GM12872 (cell line): Measurements from ENCODE around the gene MCM3AP.

Experiments used
- TF ChIP-seq, protein P1 (sequence below): IDR thresholded peaks from 3 replicates; pipeline ENCODE4 v1.5.1; 2011; ENCODE audit warnings: low read depth, mild to moderate bottlenecking, low read length, moderate library complexity; ENCODE audit not compliant: insufficient read depth

MCM3AP gene

DNA sequence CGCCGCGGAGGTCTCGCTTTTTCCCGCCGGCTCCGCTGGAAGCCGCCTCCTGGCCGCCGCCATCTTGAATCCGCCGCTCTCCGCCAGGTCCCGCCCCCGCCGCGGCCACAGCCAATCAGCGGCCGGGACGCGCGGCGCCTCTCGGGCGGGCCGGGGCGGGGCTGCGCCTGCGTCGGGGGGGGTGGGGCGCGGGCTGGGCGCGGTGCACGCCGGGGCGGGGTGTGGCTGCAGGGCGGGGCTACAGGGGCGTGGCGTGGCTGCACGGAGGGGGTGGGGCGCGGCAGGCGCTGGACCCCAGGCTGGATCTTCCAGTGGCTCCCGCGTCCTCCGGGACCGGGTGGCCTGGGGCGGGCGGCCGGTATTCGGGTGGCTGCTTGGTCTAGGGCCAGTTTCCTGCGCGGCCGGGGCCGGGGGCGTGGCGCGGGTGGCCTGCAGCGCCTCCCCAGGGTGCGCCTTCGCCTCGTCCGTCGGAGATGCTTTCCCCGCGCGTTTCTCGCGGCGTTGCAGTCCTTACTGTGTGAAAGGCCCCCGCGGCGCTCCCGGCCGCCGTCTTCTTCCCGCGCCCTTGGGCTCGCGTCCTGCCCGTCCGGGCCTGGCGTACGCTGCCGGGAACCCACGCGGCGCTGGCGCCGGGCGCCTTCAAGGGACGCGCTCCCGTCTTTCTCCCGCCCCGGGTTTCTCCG lies 39.1 kb upstream of the MCM3AP start:
- TF ChIP-seq, protein P1, sequence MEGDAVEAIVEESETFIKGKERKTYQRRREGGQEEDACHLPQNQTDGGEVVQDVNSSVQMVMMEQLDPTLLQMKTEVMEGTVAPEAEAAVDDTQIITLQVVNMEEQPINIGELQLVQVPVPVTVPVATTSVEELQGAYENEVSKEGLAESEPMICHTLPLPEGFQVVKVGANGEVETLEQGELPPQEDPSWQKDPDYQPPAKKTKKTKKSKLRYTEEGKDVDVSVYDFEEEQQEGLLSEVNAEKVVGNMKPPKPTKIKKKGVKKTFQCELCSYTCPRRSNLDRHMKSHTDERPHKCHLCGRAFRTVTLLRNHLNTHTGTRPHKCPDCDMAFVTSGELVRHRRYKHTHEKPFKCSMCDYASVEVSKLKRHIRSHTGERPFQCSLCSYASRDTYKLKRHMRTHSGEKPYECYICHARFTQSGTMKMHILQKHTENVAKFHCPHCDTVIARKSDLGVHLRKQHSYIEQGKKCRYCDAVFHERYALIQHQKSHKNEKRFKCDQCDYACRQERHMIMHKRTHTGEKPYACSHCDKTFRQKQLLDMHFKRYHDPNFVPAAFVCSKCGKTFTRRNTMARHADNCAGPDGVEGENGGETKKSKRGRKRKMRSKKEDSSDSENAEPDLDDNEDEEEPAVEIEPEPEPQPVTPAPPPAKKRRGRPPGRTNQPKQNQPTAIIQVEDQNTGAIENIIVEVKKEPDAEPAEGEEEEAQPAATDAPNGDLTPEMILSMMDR: no peak; the same call in 2 of the 3 replicates

DNA sequence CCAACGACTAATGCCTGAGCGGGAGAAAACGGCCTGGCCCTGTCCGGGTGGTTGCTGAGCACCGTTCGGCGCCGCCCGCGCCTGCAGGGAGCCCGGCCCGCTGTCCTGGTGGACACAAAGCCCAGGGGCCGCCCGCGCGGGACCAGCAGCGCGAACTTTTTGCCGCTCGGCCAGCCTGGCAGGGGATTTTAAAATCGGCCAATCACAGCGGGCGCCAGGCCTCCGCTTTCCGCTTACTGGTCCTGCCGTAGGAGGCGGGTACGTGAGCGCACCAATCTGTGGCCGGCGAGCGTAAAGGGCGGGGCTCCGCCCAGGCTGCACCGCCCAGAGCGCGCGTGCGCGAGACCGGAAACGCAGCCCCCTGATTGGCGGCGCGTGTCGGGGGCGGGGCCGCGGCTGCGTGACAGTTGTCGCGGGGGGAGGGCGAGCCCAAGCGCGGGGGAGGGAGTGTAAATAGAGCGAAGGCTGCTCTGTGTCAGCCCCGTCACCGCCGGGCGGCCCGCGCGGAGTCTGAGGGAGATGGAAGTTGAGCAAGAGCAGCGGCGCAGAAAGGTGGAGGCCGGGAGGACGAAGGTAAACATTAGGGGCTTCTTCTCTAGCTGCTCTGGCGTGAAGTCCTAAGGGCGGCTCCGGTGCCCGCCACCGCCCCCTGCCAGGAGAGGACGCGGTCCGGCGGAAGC lies 38.4 kb upstream of the MCM3AP start, which contains the start of the genes C21orf58 and PCNT:
C21orf58 (minus strand) TSS at position 161 of the 680 bp plus-strand sequence. CDS start 1,132 bp downstream, outside the sequence.
PCNT (plus strand) TSS at position 447 of the 680 bp plus-strand sequence; CDS start at position 520, 73 bp downstream.
- TF ChIP-seq, protein P1: no peak

DNA sequence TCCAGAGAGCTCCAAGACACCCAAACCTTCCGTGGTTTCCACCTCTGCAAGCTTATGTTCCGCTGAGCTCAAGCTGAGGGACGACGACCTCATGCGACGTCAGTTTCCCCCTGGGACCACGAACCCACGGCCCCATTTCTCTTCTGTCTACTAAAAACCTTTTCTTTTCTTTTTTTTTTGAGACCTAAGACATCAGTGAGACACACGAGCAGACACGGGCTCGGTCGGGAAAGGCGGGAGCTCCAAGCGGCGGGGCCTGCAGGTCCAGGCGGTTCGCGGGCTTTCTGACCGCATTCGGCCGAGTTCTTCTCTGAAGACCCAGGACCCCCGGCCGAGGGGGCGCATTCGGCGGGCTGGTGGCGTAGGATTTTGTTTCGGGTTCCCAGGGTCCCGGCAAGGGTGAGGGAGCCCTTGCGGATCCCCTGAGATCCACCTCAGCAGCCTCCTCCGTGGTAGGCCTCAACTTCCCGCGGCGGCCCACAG lies 37.9 kb upstream of the MCM3AP start:
- TF ChIP-seq, protein P1: no peak

DNA sequence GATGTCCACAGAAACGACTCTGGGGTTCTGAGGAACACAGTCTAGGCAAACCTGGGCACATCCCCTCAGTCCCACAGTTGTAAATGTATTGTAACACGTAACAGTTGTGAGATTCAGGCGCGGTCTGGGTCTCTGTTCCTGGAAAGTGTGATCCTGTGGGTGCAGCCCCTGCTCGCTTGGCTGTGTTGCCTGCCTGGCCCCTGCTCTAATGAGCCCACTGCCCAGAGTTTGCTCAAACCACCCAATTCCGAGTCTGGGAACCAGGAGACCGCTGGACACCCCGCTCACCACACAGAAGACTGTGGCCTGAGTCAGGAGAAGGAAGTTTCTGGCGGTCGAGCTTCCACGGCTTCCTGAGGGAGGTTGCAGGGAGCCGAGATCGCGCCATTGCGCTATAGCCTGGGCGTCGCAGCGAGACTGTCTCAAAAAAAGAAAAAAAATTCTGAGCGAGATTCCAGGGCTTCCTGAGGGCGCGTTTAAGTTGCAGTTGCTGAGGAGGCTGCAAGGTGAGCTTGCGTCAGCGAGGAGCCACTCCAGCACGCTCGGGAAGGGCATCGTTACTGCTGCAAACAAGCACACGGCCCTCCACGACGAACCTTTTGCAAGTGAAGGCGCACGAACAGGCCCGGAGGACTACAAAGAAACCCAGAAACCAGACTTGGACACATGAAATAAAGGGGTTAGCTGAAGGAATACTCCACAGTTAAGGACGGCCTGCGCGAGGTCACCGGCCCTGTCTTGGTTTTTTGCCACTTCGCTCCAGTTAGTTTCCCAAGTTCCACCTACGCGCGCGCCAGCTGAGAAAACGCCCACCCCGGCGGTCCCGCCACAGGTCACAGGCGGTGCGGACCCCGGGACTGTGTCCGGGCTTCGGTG lies 37.2 kb upstream of the MCM3AP start:
- TF ChIP-seq, protein P1: no peak

DNA sequence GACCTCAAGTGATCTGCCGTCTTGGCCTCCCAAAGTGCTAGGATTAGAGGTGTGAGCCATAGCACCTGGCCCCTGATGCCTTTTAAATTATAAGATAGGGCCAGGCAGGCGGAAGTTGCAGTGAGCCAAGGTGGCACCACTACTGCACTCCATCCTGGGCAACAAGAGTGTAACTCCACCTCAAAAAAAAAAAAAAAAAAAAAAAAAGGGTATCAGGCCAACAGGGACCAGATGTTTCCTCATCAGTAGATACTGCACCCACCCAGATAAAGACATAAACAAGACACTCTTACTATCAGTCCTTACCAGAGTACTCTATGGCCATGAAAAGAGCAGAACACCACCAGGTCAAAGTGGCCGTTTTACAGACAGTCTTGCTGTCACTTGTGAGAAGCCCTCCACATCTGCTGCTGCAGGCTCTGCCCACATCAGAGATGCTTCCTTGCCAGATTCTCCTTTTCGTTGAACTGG lies 35.0 kb upstream of the MCM3AP start:
- TF ChIP-seq, protein P1: no peak

DNA sequence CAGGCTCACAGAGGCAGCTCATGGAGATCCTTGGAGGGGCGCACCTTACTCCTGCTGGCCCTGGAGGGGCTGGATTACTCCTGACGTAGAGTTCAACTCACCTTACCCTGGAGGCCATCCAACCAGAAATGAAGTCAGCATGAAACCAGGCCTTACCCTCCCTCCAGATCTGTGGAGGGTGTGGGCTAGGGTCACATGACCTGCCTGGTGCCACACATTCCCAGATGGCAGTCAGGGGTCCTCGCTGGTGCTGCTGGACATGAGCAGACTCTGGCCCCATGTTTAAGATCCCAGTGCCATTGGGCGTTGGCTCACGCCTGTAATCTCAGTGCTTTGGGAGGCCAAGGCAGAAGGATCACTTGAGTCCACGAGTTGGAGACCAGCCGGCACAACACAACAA lies 33.8 kb upstream of the MCM3AP start:
- TF ChIP-seq, protein P1: no peak
